H1 (cell line): ENCODE results near the gene SLMAP. TPM values are rescaled to one million over a fixed set of nuclear protein-coding genes. Genes with fewer than 3 reads are reported as not detected.

Source experiments
- CTCF ChIA-PET: fragments of 300-600 bp; sonication (Branson Sonifier 250); formaldehyde crosslinking; loops from one replicate; lab custom pipeline; 2021; ENCODE audit not compliant: partially characterized antibody; lab: Charles Lee
- POLR2A ChIA-PET: fragments of 300-600 bp; sonication (Branson Sonifier 250); formaldehyde crosslinking; loops from one replicate; lab custom pipeline; 2021; ENCODE audit warnings: inconsistent platforms; ENCODE audit not compliant: partially characterized antibody; lab: Charles Lee
- DNase-seq, 2 experiments: peaks; one replicate each; pipeline versions ENCODE4 v3.0.0 to v3.0.0-alpha.2; 2010 to 2022; ENCODE audit warnings: low spot score in 2 of 2, low read depth in 1 of 2, mixed read lengths in 1 of 2
- FAIRE-seq: peaks from 2 replicates; lab custom pipeline; 2011; peaks lifted over from hg19 to GRCh38; lab: Jason Lieb, UNC
- H2AFZ ChIP-seq: 2 replicates; pipeline ENCODE4 v1.8.1; 2012; ENCODE audit warnings: low read length, inconsistent platforms
- H2AK5ac ChIP-seq: 2 replicates; pipeline ENCODE4 v1.6.1; 2013; ENCODE audit warnings: low read depth, low read length
- H2BK120ac ChIP-seq: replicated peaks from 2 replicates; pipeline ENCODE3; 2013; ENCODE audit warnings: low read depth, low read length, inconsistent platforms
- H2BK12ac ChIP-seq: 2 replicates; pipeline ENCODE4 v1.6.1; 2013; ENCODE audit warnings: low read depth, low read length
- H2BK15ac ChIP-seq: 2 replicates; pipeline ENCODE4 v1.6.1; 2013; ENCODE audit warnings: low read length
- H2BK20ac ChIP-seq: 2 replicates; pipeline ENCODE4 v1.6.1; 2013; ENCODE audit warnings: low read length
- H2BK5ac ChIP-seq: 2 replicates; pipeline ENCODE4 v1.6.1; 2013; ENCODE audit warnings: low read depth, low read length
- H3K14ac ChIP-seq: 2 replicates; pipeline ENCODE4 v1.6.1; 2013; ENCODE audit warnings: inconsistent platforms; ENCODE audit not compliant: insufficient read length
- H3K18ac ChIP-seq: 2 replicates; pipeline ENCODE4 v1.6.1; 2013; ENCODE audit warnings: low read length; ENCODE audit errors: extremely low read depth
- H3K23ac ChIP-seq: 2 replicates; pipeline ENCODE4 v1.6.1; 2013; ENCODE audit warnings: inconsistent platforms; ENCODE audit not compliant: insufficient read length
- H3K23me2 ChIP-seq: 2 replicates; pipeline ENCODE4 v1.6.1; 2013; ENCODE audit warnings: low read depth, low read length
- H3K27ac ChIP-seq: 2 replicates; pipeline ENCODE4 v1.6.1; 2011; ENCODE audit warnings: low read depth, low read length, inconsistent platforms
- H3K27me3 ChIP-seq, 4 experiments: replicated peaks in 1 of 4; 1 replicate in 1 of 4; 2 replicates in 3 of 4; pipeline versions ENCODE4 v1.6.1 to v1.8.1; 2011 to 2013; ENCODE audit warnings: low read length in 3 of 4, mild to moderate bottlenecking in 3 of 4, inconsistent platforms in 2 of 4, mixed read lengths in 2 of 4, moderate library complexity in 1 of 4; ENCODE audit not compliant: control insufficient read depth in 3 of 4, insufficient read depth in 3 of 4; ENCODE audit errors: extremely low read depth in 1 of 4
- H3K36me3 ChIP-seq, 4 experiments: 2 replicates each; pipeline versions ENCODE4 v1.6.1 to v1.8.1; 2011 to 2013; ENCODE audit warnings: mild to moderate bottlenecking in 4 of 4, low read length in 3 of 4, moderate library complexity in 2 of 4, control low read depth in 1 of 4, inconsistent platforms in 1 of 4; ENCODE audit not compliant: insufficient read depth in 4 of 4, control insufficient read depth in 2 of 4
- H3K4ac ChIP-seq: replicated peaks from 2 replicates; pipeline ENCODE3; 2013; ENCODE audit warnings: low read length, low read depth, mixed read lengths, inconsistent platforms; ENCODE audit not compliant: insufficient read length
- H3K4me1 ChIP-seq, 4 experiments: replicated peaks in 1 of 4; 1 replicate in 1 of 4; 2 replicates in 3 of 4; pipeline versions ENCODE4 v1.6.1 to v1.8.1; 2011 to 2013; ENCODE audit warnings: low read length in 3 of 4, inconsistent platforms in 2 of 4, mixed read lengths in 1 of 4; ENCODE audit not compliant: insufficient read depth in 4 of 4, control insufficient read depth in 3 of 4
- H3K4me2 ChIP-seq, 2 experiments: 2 replicates each; pipeline versions ENCODE4 v1.6.1 to v1.8.1; 2011 to 2013; ENCODE audit warnings: low read depth in 2 of 2, low read length in 2 of 2, control low read depth in 1 of 2, inconsistent platforms in 1 of 2, mild to moderate bottlenecking in 1 of 2; ENCODE audit not compliant: insufficient read depth in 1 of 2
- H3K4me3 ChIP-seq, 4 experiments: fragments of 200-600, 300-600 bp in 1 of 4; sonication (generic), shearing (Covaris generic), sonication (Bioruptor Twin) in 1 of 4; 2 replicates each; pipeline versions ENCODE4 v1.5.1 to v1.8.1; 2011 to 2016; ENCODE audit warnings: low read length in 4 of 4, low read depth in 3 of 4, control low read depth in 2 of 4, inconsistent platforms in 2 of 4, mild to moderate bottlenecking in 2 of 4, mixed read lengths in 1 of 4, moderate library complexity in 1 of 4; ENCODE audit not compliant: insufficient read depth in 2 of 4; ENCODE audit errors: extremely low read depth in 1 of 4
- H3K56ac ChIP-seq: replicated peaks from 2 replicates; pipeline ENCODE3; 2013; ENCODE audit warnings: low read depth, mild to moderate bottlenecking, mixed read lengths, low read length, inconsistent platforms; ENCODE audit not compliant: insufficient read length
- H3K79me1 ChIP-seq: 2 replicates; pipeline ENCODE4 v1.6.1; 2013; ENCODE audit warnings: low read depth, low read length, control low read depth
- H3K79me2 ChIP-seq, 2 experiments: 2 replicates each; pipeline versions ENCODE4 v1.6.1 to v1.8.1; 2012 to 2013; ENCODE audit warnings: low read length in 2 of 2, mild to moderate bottlenecking in 2 of 2, inconsistent platforms in 1 of 2; ENCODE audit not compliant: insufficient read depth in 2 of 2, control insufficient read depth in 1 of 2
- H3K9ac ChIP-seq, 4 experiments: replicated peaks in 1 of 4; 1 replicate in 1 of 4; 2 replicates in 3 of 4; pipeline versions ENCODE4 v1.6.1 to v1.8.1; 2011 to 2013; ENCODE audit warnings: low read depth in 3 of 4, low read length in 3 of 4, control low read depth in 2 of 4, mild to moderate bottlenecking in 2 of 4, moderate library complexity in 2 of 4, inconsistent platforms in 1 of 4; ENCODE audit errors: extremely low read depth in 1 of 4
- H3K9me3 ChIP-seq, 2 experiments: 2 replicates each; pipeline versions ENCODE4 v1.6.1 to v1.8.1; 2012 to 2013; ENCODE audit warnings: mild to moderate bottlenecking in 2 of 2, moderate library complexity in 2 of 2, control low read depth in 1 of 2, inconsistent platforms in 1 of 2, low read depth in 1 of 2, low read length in 1 of 2, mixed read lengths in 1 of 2; ENCODE audit not compliant: insufficient read depth in 2 of 2
- H4K20me1 ChIP-seq, 2 experiments: replicated peaks in 1 of 2; 2 replicates each; pipeline versions ENCODE3 to v1.8.1; 2011 to 2013; ENCODE audit warnings: inconsistent platforms in 2 of 2, low read length in 2 of 2, mild to moderate bottlenecking in 1 of 2; ENCODE audit not compliant: insufficient read depth in 2 of 2, control insufficient read depth in 1 of 2
- H4K5ac ChIP-seq: 2 replicates; pipeline ENCODE4 v1.6.1; 2013; ENCODE audit warnings: low read length, low read depth, mixed read lengths, inconsistent platforms; ENCODE audit not compliant: insufficient read length
- H4K8ac ChIP-seq: 2 replicates; pipeline ENCODE4 v1.8.0; 2013; ENCODE audit warnings: mild to moderate bottlenecking, moderate library complexity, low read length, inconsistent platforms; ENCODE audit not compliant: insufficient read depth; ENCODE audit errors: extremely low read depth
- H4K91ac ChIP-seq: replicated peaks from 2 replicates; pipeline ENCODE3; 2013; ENCODE audit warnings: low read length, mixed read lengths, inconsistent platforms; ENCODE audit not compliant: insufficient read length
- CHD1 ChIP-seq: IDR thresholded peaks from 2 replicates; pipeline ENCODE4 v1.6.1; 2012; ENCODE audit warnings: low read depth, low read length, improper control_type of control experiment
- CHD2 ChIP-seq: IDR thresholded peaks from 2 replicates; pipeline ENCODE4 v1.6.1; 2012; ENCODE audit warnings: low read length, improper control_type of control experiment
- CREB1 ChIP-seq: IDR thresholded peaks from 2 replicates; pipeline ENCODE4 v1.6.1; 2012; ENCODE audit warnings: inconsistent platforms
- PHF8 ChIP-seq: fragments of 200-600 bp; sonication (generic); conservative IDR thresholded peaks from 2 replicates; pipeline ENCODE4 v1.7.1; 2012; ENCODE audit warnings: low read depth, mild to moderate bottlenecking, inconsistent platforms, low read length, moderate library complexity
- POLR2A ChIP-seq, 2 experiments: IDR thresholded peaks; 1 replicate in 1 of 2; 2 replicates in 1 of 2; pipeline ENCODE4 v1.6.1; 2011; ENCODE audit warnings: low read depth in 2 of 2, low read length in 2 of 2, mild to moderate bottlenecking in 2 of 2; ENCODE audit errors: control extremely low read depth in 1 of 2
- POU5F1 ChIP-seq: IDR thresholded peaks from 2 replicates; pipeline ENCODE4 v1.6.1; 2011; ENCODE audit warnings: low read depth, mild to moderate bottlenecking, low read length, moderate library complexity
- SP1 ChIP-seq: IDR thresholded peaks from 2 replicates; pipeline ENCODE4 v1.6.1; 2011; ENCODE audit warnings: low read depth, low read length
- TAF7 ChIP-seq: optimal IDR thresholded peaks from 2 replicates; pipeline ENCODE3; 2011; ENCODE audit warnings: low read depth, mild to moderate bottlenecking, inconsistent platforms, low read length, moderate library complexity, borderline replicate concordance
- TCF12 ChIP-seq: IDR thresholded peaks from 2 replicates; pipeline ENCODE4 v1.6.1; 2011; ENCODE audit warnings: low read depth, mild to moderate bottlenecking, low read length
- YY1 ChIP-seq: IDR thresholded peaks from 2 replicates; pipeline ENCODE4 v1.6.1; 2011; ENCODE audit warnings: low read depth, mild to moderate bottlenecking, low read length
- WGBS, 2 experiments: shearing (Covaris generic) in 1 of 2; methylation state at CpG; one replicate each; pipeline versions ENCODE4 v1.1.6 to v1.1.7; 2013 to 2015; ENCODE audit warnings: low lambda C conversion rate in 2 of 2, mixed read lengths in 2 of 2, inconsistent platforms in 1 of 2, low coverage in 1 of 2, missing lambda C conversion rate in 1 of 2; ENCODE audit not compliant: insufficient replicate concordance in 2 of 2, insufficient coverage in 1 of 2, insufficient read length in 1 of 2; ENCODE audit errors: extremely low coverage in 1 of 2, missing lambda C conversion rate in 1 of 2; 5-methylcytosine and 5-hydroxymethylcytosine counted together
- polyA plus RNA-seq, 7 experiments: library from polyadenylated mRNA; depleted of rRNA in 3 of 7; stranded (reverse) in 5 of 7; unstranded in 2 of 7; fragments of >200 nt in 5 of 7; fragments of 200-250 nt in 2 of 7; gene quantifications; 1 replicate in 5 of 7; 2 replicates in 1 of 7; 4 replicates in 1 of 7; pipeline versions ENCODE4 v1.2.1 to v1.2.3, GENCODE V29; 2011 to 2013; ENCODE audit warnings: missing spikeins in 2 of 7, mixed read lengths in 2 of 7
- total RNA-seq: library from RNA; stranded (reverse); fragmentation: NEBNext Ultra II Directional; extraction: Animal tissue kit (Norgen Biotek cat#: 25700); gene quantifications from 2 replicates; pipeline ENCODE4 v1.2.1, GENCODE V29; 2021
- TF ChIP-seq, protein P1 (sequence below): IDR thresholded peaks from 2 replicates; pipeline ENCODE4 v1.6.1; 2011; ENCODE audit warnings: low read depth, mild to moderate bottlenecking, low read length; ENCODE audit not compliant: insufficient read depth
- TF ChIP-seq, protein P2 (sequence below): IDR thresholded peaks from 2 replicates; pipeline ENCODE4 v1.6.1; 2012; ENCODE audit warnings: low read length, inconsistent platforms

SLMAP gene
- total and polyA plus RNA-seq, 2 of the 8 experiments (the other 6 are each of a cell fraction or from before 2014, with no cell fraction given), result 13.6 to 70.4 TPM

DNA sequence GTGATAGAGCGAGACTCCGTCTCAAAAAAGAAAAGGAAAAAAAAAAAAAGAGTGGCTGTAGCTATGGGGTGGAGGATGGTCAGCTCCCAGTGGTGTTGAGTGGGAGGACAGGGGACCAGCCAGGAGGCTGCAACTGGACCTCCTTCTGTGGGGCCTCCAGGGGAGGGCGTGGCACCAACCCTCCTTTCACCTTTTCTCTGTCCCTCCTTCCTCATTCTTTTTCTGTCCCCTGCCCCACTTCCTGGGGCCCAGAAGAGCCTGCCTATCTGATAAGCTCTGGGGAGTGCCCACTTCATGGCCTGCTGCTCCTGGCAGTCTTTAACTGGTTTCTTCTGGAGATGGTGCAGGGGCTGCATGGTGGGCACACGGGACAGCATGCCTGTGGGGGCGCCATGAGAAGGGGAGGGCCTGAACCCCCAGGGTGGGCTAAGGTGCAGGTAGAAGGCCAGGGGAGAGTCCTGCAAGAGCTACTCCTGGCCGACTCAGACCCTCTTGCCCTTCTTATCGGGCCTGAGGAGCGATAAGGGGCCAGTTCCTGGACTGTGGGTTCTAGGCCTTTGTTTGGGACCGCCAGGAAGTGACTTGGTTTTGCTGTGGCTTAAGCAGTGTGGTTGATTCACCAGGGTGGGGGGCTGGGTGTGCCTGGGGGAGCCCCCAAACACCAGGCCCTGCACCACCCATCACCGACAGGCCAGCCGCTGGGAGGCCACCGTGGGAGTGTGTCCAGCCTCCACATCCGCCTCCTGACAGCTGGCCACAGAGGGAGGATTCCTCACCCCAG, 202.7 kb downstream of the SLMAP start:
- no peak overlapping the region for H3K4me3 ChIP-seq
- no peak overlapping the region for H3K23ac ChIP-seq
- H3K79me2 ChIP-seq, result no peaks in the 10 kb centered on the region
- H4K20me1 ChIP-seq, result no peaks in the 10 kb centered on the region
- no peak overlapping the region for H2AFZ ChIP-seq
- H3K79me1 ChIP-seq, result no peaks in the 10 kb centered on the region
- H2BK120ac ChIP-seq, result no peak overlapping the region
- H3K9me3 ChIP-seq, result no peaks in the 10 kb centered on the region
- H2BK5ac ChIP-seq, result no peak overlapping the region; the same call in 1 of the 2 replicates
- H2AK5ac ChIP-seq, result no peak overlapping the region
- no peak overlapping the region for H3K56ac ChIP-seq
- no peak overlapping the region for H2BK15ac ChIP-seq
- no peaks in the 10 kb centered on the region for H3K36me3 ChIP-seq
- no peak overlapping the region for H4K91ac ChIP-seq
- H3K9ac ChIP-seq, result no peak overlapping the region
- no peak for DNase-seq
- H2BK12ac ChIP-seq, result no peak overlapping the region
- WGBS, 2 experiments, result 91% methylated on average over 13 of the region's 13 CpGs; no CpG with 5 or more reads in 1 of the 2 experiments
- ChIA-PET CTCF (interaction anchor here (0.8 to 2.9 kb wide), 6 partner anchors 9 to 40 kb away, joined by 3 to 10 read pairs (median 4); no protein-coding TSS in a partner anchor), POLR2A (interaction anchor here (0.7 kb wide), 1 partner anchor 183 kb away, joined by 3 read pairs; no protein-coding TSS in a partner anchor)
- H3K23me2 ChIP-seq, result no peaks in the 10 kb centered on the region
- H3K27me3 ChIP-seq, result no peaks in the 10 kb centered on the region
- H4K8ac ChIP-seq, result no peak overlapping the region
- no peak overlapping the region for H3K4ac ChIP-seq
- no peak overlapping the region for H4K5ac ChIP-seq
- FAIRE-seq, result no peak
- peaks cover 0 to 3% (median 0%) of the 10 kb centered on the region in 4 experiments; a peak in 2 of 7 replicates for H3K4me1 ChIP-seq
- no peak overlapping the region for H3K4me2 ChIP-seq
- H3K14ac ChIP-seq, result no peak overlapping the region
- H3K27ac ChIP-seq, result no peak overlapping the region
- no peak overlapping the region for H2BK20ac ChIP-seq
- no peak overlapping the region for H3K18ac ChIP-seq
- TF ChIP-seq CHD2 (no peak), CHD1 (no peak), TCF12 (no peak), POU5F1 (no peak), TAF7 (no peak), PHF8 (no peak), CREB1 (no peak), SP1 (no peak), YY1 (no peak), POLR2A (IDR thresholded peaks at IDR 0.05; ENCODE audit: control extremely low read depth in 1 of 2, low read depth in 2 of 2, low read length in 2 of 2) (no peak)
- TF ChIP-seq, protein P1, sequence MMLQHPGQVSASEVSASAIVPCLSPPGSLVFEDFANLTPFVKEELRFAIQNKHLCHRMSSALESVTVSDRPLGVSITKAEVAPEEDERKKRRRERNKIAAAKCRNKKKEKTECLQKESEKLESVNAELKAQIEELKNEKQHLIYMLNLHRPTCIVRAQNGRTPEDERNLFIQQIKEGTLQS, result no peak
- TF ChIP-seq, protein P2, sequence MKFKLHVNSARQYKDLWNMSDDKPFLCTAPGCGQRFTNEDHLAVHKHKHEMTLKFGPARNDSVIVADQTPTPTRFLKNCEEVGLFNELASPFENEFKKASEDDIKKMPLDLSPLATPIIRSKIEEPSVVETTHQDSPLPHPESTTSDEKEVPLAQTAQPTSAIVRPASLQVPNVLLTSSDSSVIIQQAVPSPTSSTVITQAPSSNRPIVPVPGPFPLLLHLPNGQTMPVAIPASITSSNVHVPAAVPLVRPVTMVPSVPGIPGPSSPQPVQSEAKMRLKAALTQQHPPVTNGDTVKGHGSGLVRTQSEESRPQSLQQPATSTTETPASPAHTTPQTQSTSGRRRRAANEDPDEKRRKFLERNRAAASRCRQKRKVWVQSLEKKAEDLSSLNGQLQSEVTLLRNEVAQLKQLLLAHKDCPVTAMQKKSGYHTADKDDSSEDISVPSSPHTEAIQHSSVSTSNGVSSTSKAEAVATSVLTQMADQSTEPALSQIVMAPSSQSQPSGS, result no peak
